K562 (cell line): Measurements from ENCODE around the gene MYO1D. TPM values are rescaled to one million over a fixed set of nuclear protein-coding genes. Genes with fewer than 3 reads are reported as not detected.

ENCODE experiments used
- ATAC-seq: fragments of 200-7000 bp; cut with Tn5 transposase; 3 replicates; pipeline ENCODE4 v1.9.1; 2020; ENCODE audit warnings: moderate library complexity
- BruUV-seq: library from RNA; stranded (reverse); fragments of 400-500 nt; replicated peaks from 2 replicates; lab custom pipeline; 2021; lab: Mats Ljungman, UMichigan
- CTCF ChIA-PET: fragments of 300-600 bp; formaldehyde crosslinking; extraction: SDS; loops from one replicate; lab custom pipeline; 2021; ENCODE audit warnings: low intra/inter-chr PET ratio; lab: Yijun Ruan, JAX
- POLR2A ChIA-PET: fragments of 300-600, 350-650 bp; sonication (Branson Sonifier 250); formaldehyde crosslinking; extraction: SDS; loops from one replicate; lab custom pipeline; 2021; ENCODE audit warnings: antibody characterized with exemption, inconsistent platforms; lab: Yijun Ruan, JAX
- DNase-seq, 4 experiments: peaks; one replicate each; pipeline versions ENCODE4 v3.0.0 to v3.0.0-alpha.2; 2011 to 2018; ENCODE audit warnings: low spot score in 3 of 4, mixed read lengths in 3 of 4; ENCODE audit errors: extremely low read depth in 1 of 4
- FAIRE-seq: peaks from 2 replicates; lab custom pipeline; 2011; peaks lifted over from hg19 to GRCh38; lab: Jason Lieb, UNC
- H2AFZ ChIP-seq: 2 replicates; pipeline ENCODE4 v1.6.0; 2011; ENCODE audit warnings: low read depth, low read length, control low read depth, inconsistent platforms
- H3K27ac ChIP-seq: fragments of 200-600 bp; 3 replicates; pipeline ENCODE4 v1.8.0; 2011; ENCODE audit warnings: low read depth, mild to moderate bottlenecking, control low read depth, inconsistent platforms, low read length, moderate library complexity, mixed read lengths; ENCODE audit errors: extremely low read depth
- H3K27me3 ChIP-seq, 2 experiments: fragments of 300-600 bp in 1 of 2; 2 replicates in 1 of 2; 3 replicates in 1 of 2; pipeline versions ENCODE4 v1.6.0 to v1.8.0; 2011; ENCODE audit warnings: inconsistent platforms in 2 of 2, low read length in 2 of 2, mild to moderate bottlenecking in 1 of 2, mixed read lengths in 1 of 2, moderate library complexity in 1 of 2; ENCODE audit not compliant: control insufficient read depth in 2 of 2, insufficient read depth in 2 of 2
- H3K36me3 ChIP-seq: fragments of 300-600 bp; 3 replicates; pipeline ENCODE4 v1.8.0; 2011; ENCODE audit warnings: mild to moderate bottlenecking, low read length, inconsistent platforms; ENCODE audit not compliant: control insufficient read depth, insufficient read depth
- H3K4me1 ChIP-seq, 2 experiments: fragments of 200-600 bp in 1 of 2; replicated peaks in 1 of 2; 2 replicates in 1 of 2; 3 replicates in 1 of 2; pipeline versions ENCODE4 v1.5.1 to v1.8.0; 2011; ENCODE audit warnings: inconsistent platforms in 2 of 2, low read length in 2 of 2, mild to moderate bottlenecking in 1 of 2, mixed read lengths in 1 of 2, moderate library complexity in 1 of 2; ENCODE audit not compliant: control insufficient read depth in 2 of 2, insufficient read depth in 2 of 2
- H3K4me2 ChIP-seq: 2 replicates; pipeline ENCODE4 v1.6.1; 2011; ENCODE audit warnings: low read length, control low read depth, inconsistent platforms, mixed read lengths; ENCODE audit not compliant: insufficient read depth
- H3K4me3 ChIP-seq: fragments of 200-600 bp; sonication (generic), shearing (Covaris generic); 2 replicates; pipeline ENCODE4 v1.5.1; 2016; ENCODE audit warnings: control low read depth, inconsistent platforms
- H3K79me2 ChIP-seq: fragments of 200-600 bp; 3 replicates; pipeline ENCODE4 v1.8.0; 2011; ENCODE audit warnings: low read length, inconsistent platforms; ENCODE audit not compliant: control insufficient read depth, insufficient read depth
- H3K9ac ChIP-seq, 2 experiments: 2 replicates each; pipeline versions ENCODE4 v1.6.0 to v1.6.1; 2011; ENCODE audit warnings: low read depth in 2 of 2, low read length in 2 of 2, control low read depth in 1 of 2, inconsistent platforms in 1 of 2, mild to moderate bottlenecking in 1 of 2, mixed read lengths in 1 of 2; ENCODE audit not compliant: insufficient read depth in 1 of 2
- H3K9me1 ChIP-seq: one replicate; pipeline ENCODE4 v1.6.0; 2011; ENCODE audit warnings: inconsistent platforms, mild to moderate bottlenecking, low read length, moderate library complexity; ENCODE audit not compliant: control insufficient read depth, insufficient read depth
- H3K9me3 ChIP-seq: replicated peaks from 2 replicates; pipeline ENCODE4 v1.5.1; 2011; ENCODE audit warnings: low read depth, low read length, inconsistent platforms; ENCODE audit not compliant: control insufficient read depth, insufficient read depth
- H4K20me1 ChIP-seq: replicated peaks from 2 replicates; pipeline ENCODE4 v1.6.1; 2011; ENCODE audit warnings: low read length, inconsistent platforms, mixed read lengths; ENCODE audit not compliant: control insufficient read depth, insufficient read depth
- CEBPG ChIP-seq, 3 experiments: fragments of 200-800 bp in 1 of 3; sonication (Bioruptor generic) in 1 of 3; sonication (generic) in 1 of 3; formaldehyde crosslinking in 1 of 3; IDR thresholded peaks in 2 of 3; conservative IDR thresholded peaks in 1 of 3; 2 replicates each; pipeline versions ENCODE4 v1.6.1 to v1.8.0; 2016 to 2022; ENCODE audit warnings: missing compliant biosample characterization in 2 of 3, missing genetic modification characterization in 2 of 3, mild to moderate bottlenecking in 1 of 3, missing genetic modification reagents in 1 of 3
- WGBS: fragments of 100-300 bp; shearing (Covaris generic); methylation state at CpG from one replicate; pipeline ENCODE4 v1.1.6; 2016; ENCODE audit warnings: low coverage, mixed read lengths; ENCODE audit not compliant: insufficient coverage; ENCODE audit errors: missing lambda C conversion rate; 5-methylcytosine and 5-hydroxymethylcytosine counted together
- in situ Hi-C: fragments of 300-500 bp; cut with MboI; formaldehyde crosslinking; loops from 4 replicates; pipeline ENCODE4 v1.15.0; 2018; ENCODE audit warnings: inconsistent platforms, mixed read lengths
- intact Hi-C: fragments of 100-400 bp; cut with micrococcal nuclease; formaldehyde crosslinking; loops from 2 replicates; pipeline ENCODE4 v1.14.2; 2022
- polyA plus RNA-seq, 8 experiments: library from polyadenylated mRNA; depleted of rRNA in 4 of 8; stranded (reverse) in 5 of 8; unstranded in 3 of 8; fragments of >200 nt; fragmentation: Nextera tagmentation in 2 of 8; fragmentation: Illumina TruSeq in 1 of 8; extraction: Ambion mirVana in 2 of 8; extraction: Trizol in 1 of 8; gene quantifications; 2 replicates each; pipeline versions ENCODE4 v1.2.1 to v1.2.3, GENCODE V29; 2011 to 2014; ENCODE audit warnings: inconsistent platforms in 1 of 8, missing spikeins in 1 of 8
- total RNA-seq, 7 experiments: library from RNA; depleted of rRNA in 6 of 7; stranded (reverse); fragments of >200 nt in 6 of 7; fragmentation: Illumina TruSeq in 2 of 7; extraction: Trizol in 2 of 7; gene quantifications; 2 replicates each; pipeline versions ENCODE4 v1.2.1 to v1.2.3, GENCODE V29; 2011 to 2021; ENCODE audit warnings: low replicate concordance in 1 of 7
- TF ChIP-seq, protein P1 (sequence below): fragments of 200-800 bp; sonication (Bioruptor generic); IDR thresholded peaks from 2 replicates; pipeline ENCODE4 v1.6.1; 2016; ENCODE audit warnings: missing genetic modification characterization, missing compliant biosample characterization
- TF ChIP-seq, protein P2 (sequence below), 2 experiments: fragments of 450-650 bp in 1 of 2; sonication (generic) in 1 of 2; formaldehyde crosslinking in 1 of 2; IDR thresholded peaks in 1 of 2; conservative IDR thresholded peaks in 1 of 2; 2 replicates each; pipeline versions ENCODE4 v1.6.1 to v1.8.1; 2016 to 2023; ENCODE audit warnings: mild to moderate bottlenecking in 2 of 2, moderate library complexity in 2 of 2, inconsistent platforms in 1 of 2, missing genetic modification reagents in 1 of 2
- TF ChIP-seq, protein P3 (sequence below): sonication (generic); formaldehyde crosslinking; IDR thresholded peaks from 2 replicates; pipeline ENCODE4 v1.8.0; 2022; ENCODE audit warnings: mild to moderate bottlenecking, missing genetic modification reagents
- TF ChIP-seq, protein P4 (sequence below): fragments of 250-450 bp; sonication (Bioruptor Pico); IDR thresholded peaks from 2 replicates; pipeline ENCODE4 v1.9.0; 2021; ENCODE audit warnings: mild to moderate bottlenecking, inconsistent platforms

Gene MYO1D
- total and polyA plus RNA-seq, 9 of the 15 experiments (the other 6 are each of a cell fraction or from before 2014, with no cell fraction given), result 2.1 to 71.2 (median 45.4) TPM

DNA sequence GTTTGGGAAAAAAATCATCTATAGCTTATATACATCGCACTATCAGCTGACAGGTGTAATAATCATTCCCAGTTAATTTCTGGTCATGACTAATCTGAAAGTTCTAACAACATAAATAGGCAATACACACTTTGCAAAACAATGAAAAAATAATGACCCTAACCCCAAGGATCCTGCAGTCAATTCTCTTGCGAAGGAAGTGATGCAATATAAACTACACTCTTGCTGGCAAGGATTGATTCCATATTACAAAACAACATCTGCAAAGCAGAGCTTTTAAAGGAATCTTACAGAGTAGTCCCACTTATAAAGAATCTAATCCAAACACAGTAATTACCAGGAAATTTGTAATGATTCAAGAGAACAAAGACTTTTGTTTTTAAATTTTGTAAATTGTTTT, 73.4 kb downstream of the MYO1D start:
- no peak overlapping the region for H3K27ac ChIP-seq
- POLR2A ChIA-PET, result interaction anchor here (1.3 kb wide), 1 partner anchor 10 kb away, joined by 4 read pairs; no protein-coding TSS in a partner anchor
- no peak for DNase-seq
- ATAC-seq, result no peak
- CTCF ChIA-PET, result no interaction called here
- H3K9me3 ChIP-seq, result no peaks in the 10 kb centered on the region
- no peak overlapping the region for H3K4me3 ChIP-seq
- peaks cover 6% of the 10 kb centered on the region; the same call in 1 of the 3 replicates for H3K79me2 ChIP-seq
- no peaks in the 10 kb centered on the region for H3K27me3 ChIP-seq
- no peak for FAIRE-seq
- H2AFZ ChIP-seq, result no peak overlapping the region
- no TSS peak for BruUV-seq
- H4K20me1 ChIP-seq, result no peaks in the 10 kb centered on the region; the same call in 1 of the 2 replicates
- in situ Hi-C loops, result no loop called here
- intact Hi-C loops, result no loop called here
- H3K36me3 ChIP-seq, result no peaks in the 10 kb centered on the region
- peaks cover 3 to 10% of the 10 kb centered on the region in 2 experiments; a peak in 3 of 5 replicates for H3K4me1 ChIP-seq
- WGBS, result 96% methylated on average over 2 of the region's 2 CpGs
- H3K9me1 ChIP-seq, result no peaks in the 10 kb centered on the region
- H3K4me2 ChIP-seq, result no peak overlapping the region
- TF ChIP-seq, protein P1, sequence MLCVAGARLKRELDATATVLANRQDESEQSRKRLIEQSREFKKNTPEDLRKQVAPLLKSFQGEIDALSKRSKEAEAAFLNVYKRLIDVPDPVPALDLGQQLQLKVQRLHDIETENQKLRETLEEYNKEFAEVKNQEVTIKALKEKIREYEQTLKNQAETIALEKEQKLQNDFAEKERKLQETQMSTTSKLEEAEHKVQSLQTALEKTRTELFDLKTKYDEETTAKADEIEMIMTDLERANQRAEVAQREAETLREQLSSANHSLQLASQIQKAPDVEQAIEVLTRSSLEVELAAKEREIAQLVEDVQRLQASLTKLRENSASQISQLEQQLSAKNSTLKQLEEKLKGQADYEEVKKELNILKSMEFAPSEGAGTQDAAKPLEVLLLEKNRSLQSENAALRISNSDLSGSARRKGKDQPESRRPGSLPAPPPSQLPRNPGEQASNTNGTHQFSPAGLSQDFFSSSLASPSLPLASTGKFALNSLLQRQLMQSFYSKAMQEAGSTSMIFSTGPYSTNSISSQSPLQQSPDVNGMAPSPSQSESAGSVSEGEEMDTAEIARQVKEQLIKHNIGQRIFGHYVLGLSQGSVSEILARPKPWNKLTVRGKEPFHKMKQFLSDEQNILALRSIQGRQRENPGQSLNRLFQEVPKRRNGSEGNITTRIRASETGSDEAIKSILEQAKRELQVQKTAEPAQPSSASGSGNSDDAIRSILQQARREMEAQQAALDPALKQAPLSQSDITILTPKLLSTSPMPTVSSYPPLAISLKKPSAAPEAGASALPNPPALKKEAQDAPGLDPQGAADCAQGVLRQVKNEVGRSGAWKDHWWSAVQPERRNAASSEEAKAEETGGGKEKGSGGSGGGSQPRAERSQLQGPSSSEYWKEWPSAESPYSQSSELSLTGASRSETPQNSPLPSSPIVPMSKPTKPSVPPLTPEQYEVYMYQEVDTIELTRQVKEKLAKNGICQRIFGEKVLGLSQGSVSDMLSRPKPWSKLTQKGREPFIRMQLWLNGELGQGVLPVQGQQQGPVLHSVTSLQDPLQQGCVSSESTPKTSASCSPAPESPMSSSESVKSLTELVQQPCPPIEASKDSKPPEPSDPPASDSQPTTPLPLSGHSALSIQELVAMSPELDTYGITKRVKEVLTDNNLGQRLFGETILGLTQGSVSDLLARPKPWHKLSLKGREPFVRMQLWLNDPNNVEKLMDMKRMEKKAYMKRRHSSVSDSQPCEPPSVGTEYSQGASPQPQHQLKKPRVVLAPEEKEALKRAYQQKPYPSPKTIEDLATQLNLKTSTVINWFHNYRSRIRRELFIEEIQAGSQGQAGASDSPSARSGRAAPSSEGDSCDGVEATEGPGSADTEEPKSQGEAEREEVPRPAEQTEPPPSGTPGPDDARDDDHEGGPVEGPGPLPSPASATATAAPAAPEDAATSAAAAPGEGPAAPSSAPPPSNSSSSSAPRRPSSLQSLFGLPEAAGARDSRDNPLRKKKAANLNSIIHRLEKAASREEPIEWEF (CRISPR knock-in tag), result no peak
- TF ChIP-seq, protein P2, sequence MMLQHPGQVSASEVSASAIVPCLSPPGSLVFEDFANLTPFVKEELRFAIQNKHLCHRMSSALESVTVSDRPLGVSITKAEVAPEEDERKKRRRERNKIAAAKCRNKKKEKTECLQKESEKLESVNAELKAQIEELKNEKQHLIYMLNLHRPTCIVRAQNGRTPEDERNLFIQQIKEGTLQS (IDR thresholded peaks at IDR 0.05), result peak; percentile 24; the same call in 1 of the 2 replicates
- TF ChIP-seq, protein P2 (CRISPR knock-in tag; conservative IDR thresholded peaks at IDR 0.05), result no peak
- TF ChIP-seq, protein P3, sequence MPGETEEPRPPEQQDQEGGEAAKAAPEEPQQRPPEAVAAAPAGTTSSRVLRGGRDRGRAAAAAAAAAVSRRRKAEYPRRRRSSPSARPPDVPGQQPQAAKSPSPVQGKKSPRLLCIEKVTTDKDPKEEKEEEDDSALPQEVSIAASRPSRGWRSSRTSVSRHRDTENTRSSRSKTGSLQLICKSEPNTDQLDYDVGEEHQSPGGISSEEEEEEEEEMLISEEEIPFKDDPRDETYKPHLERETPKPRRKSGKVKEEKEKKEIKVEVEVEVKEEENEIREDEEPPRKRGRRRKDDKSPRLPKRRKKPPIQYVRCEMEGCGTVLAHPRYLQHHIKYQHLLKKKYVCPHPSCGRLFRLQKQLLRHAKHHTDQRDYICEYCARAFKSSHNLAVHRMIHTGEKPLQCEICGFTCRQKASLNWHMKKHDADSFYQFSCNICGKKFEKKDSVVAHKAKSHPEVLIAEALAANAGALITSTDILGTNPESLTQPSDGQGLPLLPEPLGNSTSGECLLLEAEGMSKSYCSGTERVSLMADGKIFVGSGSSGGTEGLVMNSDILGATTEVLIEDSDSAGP, result no peak
- TF ChIP-seq, protein P4, sequence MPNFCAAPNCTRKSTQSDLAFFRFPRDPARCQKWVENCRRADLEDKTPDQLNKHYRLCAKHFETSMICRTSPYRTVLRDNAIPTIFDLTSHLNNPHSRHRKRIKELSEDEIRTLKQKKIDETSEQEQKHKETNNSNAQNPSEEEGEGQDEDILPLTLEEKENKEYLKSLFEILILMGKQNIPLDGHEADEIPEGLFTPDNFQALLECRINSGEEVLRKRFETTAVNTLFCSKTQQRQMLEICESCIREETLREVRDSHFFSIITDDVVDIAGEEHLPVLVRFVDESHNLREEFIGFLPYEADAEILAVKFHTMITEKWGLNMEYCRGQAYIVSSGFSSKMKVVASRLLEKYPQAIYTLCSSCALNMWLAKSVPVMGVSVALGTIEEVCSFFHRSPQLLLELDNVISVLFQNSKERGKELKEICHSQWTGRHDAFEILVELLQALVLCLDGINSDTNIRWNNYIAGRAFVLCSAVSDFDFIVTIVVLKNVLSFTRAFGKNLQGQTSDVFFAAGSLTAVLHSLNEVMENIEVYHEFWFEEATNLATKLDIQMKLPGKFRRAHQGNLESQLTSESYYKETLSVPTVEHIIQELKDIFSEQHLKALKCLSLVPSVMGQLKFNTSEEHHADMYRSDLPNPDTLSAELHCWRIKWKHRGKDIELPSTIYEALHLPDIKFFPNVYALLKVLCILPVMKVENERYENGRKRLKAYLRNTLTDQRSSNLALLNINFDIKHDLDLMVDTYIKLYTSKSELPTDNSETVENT (CRISPR knock-in tag), result no peak
- no peak for TF ChIP-seq CEBPG (CRISPR knock-in tag; IDR thresholded peaks at IDR 0.05)
- peak; percentile 47 to 58; a peak in 3 of 4 replicates for TF ChIP-seq CEBPG (tag; conservative IDR thresholded peaks at IDR 0.05 in 1 of 2, IDR thresholded peaks at IDR 0.05 in 1 of 2)
- H3K9ac ChIP-seq, result no peak overlapping the region
